Jurkat, Clone E6-1 (cell line): ENCODE data around the gene FAAH2.
"Not testable (repeated sequence)": the region's sequence is repeated elsewhere in the genome, so short reads cannot be mapped to it uniquely, and the experiment has no call there.

Source experiments
- DNase-seq: peaks from one replicate; pipeline ENCODE4 v3.0.0-alpha.2; 2011; ENCODE audit warnings: low read depth, low spot score
- H3K4me3 ChIP-seq: 2 replicates; pipeline ENCODE4 v1.5.1; 2011; ENCODE audit warnings: mild to moderate bottlenecking, low read length, control low read depth, moderate library complexity

FAAH2 gene

GRCh38 chrX:57367649-57368048 is 81.1 kb downstream of the FAAH2 start:
- no peak for DNase-seq
- H3K4me3 ChIP-seq: no peak overlapping the region

- no peak for DNase-seq
- no peak overlapping the region for H3K4me3 ChIP-seq
These were observed 81.7 kb downstream of the FAAH2 start for GRCh38 chrX:57368158-57368557.

- DNase-seq: no peak
These were observed 92.8 kb downstream of the FAAH2 start for GRCh38 chrX:57379296-57379695.

GRCh38 chrX:57380026-57380796 is 93.7 kb downstream of the FAAH2 start:
- no peak for DNase-seq

More at GRCh38 chrX:57379296-57379695, 92.8 kb downstream of the FAAH2 start:
- no peak overlapping the region for H3K4me3 ChIP-seq

GRCh38 chrX:57394162-57394561 is 107.7 kb downstream of the FAAH2 start:
- DNase-seq, H3K4me3 ChIP-seq: not testable (repeated sequence)

More at GRCh38 chrX:57380026-57380796, 93.7 kb downstream of the FAAH2 start:
- no peak overlapping the region for H3K4me3 ChIP-seq

GRCh38 chrX:57403191-57403590 is 116.7 kb downstream of the FAAH2 start:
- DNase-seq, H3K4me3 ChIP-seq: not testable (repeated sequence)

- no peak for DNase-seq
These were observed 119.6 kb downstream of the FAAH2 start for GRCh38 chrX:57406149-57406548.

GRCh38 chrX:57417827-57418226 is 131.3 kb downstream of the FAAH2 start:
- DNase-seq: peak; percentile 36

More at GRCh38 chrX:57406149-57406548, 119.6 kb downstream of the FAAH2 start:
- no peak overlapping the region for H3K4me3 ChIP-seq

GRCh38 chrX:57422289-57422688 is 135.8 kb downstream of the FAAH2 start:
- DNase-seq: no peak

More at GRCh38 chrX:57417827-57418226, 131.3 kb downstream of the FAAH2 start:
- no peak overlapping the region for H3K4me3 ChIP-seq

GRCh38 chrX:57422790-57423189 is 136.3 kb downstream of the FAAH2 start:
- no peak for DNase-seq
- H3K4me3 ChIP-seq: no peak overlapping the region

More at GRCh38 chrX:57422289-57422688, 135.8 kb downstream of the FAAH2 start:
- no peak overlapping the region for H3K4me3 ChIP-seq

- H3K4me3 ChIP-seq: no peak overlapping the region
- DNase-seq: no peak
These were observed 158.6 kb downstream of the FAAH2 start for GRCh38 chrX:57445076-57445475.

- no peak overlapping the region for H3K4me3 ChIP-seq
- no peak for DNase-seq
These were observed 159.3 kb downstream of the FAAH2 start for GRCh38 chrX:57445832-57446231.

- DNase-seq: no peak
- no peak overlapping the region for H3K4me3 ChIP-seq
These were observed 161.3 kb downstream of the FAAH2 start for GRCh38 chrX:57447856-57448255.

- no peak for DNase-seq
These were observed 165.0 kb downstream of the FAAH2 start for GRCh38 chrX:57451426-57452020.

GRCh38 chrX:57453901-57454300 is 167.4 kb downstream of the FAAH2 start:
- H3K4me3 ChIP-seq: no peak overlapping the region
- peak; percentile 30 for DNase-seq

More at GRCh38 chrX:57451426-57452020, 165.0 kb downstream of the FAAH2 start:
- H3K4me3 ChIP-seq: no peak overlapping the region

- H3K4me3 ChIP-seq: no peak overlapping the region
- DNase-seq: no peak
These were observed 195.0 kb downstream of the FAAH2 start for GRCh38 chrX:57481514-57481913.

- H3K4me3 ChIP-seq: no peak overlapping the region
- no peak for DNase-seq
These were observed 230.0 kb downstream of the FAAH2 start for GRCh38 chrX:57516491-57516890.

- DNase-seq: no peak
- H3K4me3 ChIP-seq: no peak overlapping the region
These were observed 233.1 kb downstream of the FAAH2 start for GRCh38 chrX:57519578-57520118.

GRCh38 chrX:57528670-57529255 is 242.3 kb downstream of the FAAH2 start:
- peak; percentile 24 for DNase-seq
- no peak overlapping the region for H3K4me3 ChIP-seq
